K562 (cell line): Measurements from ENCODE around the gene MLX.

Experiments used
- CHD4 ChIP-seq: fragments of 200-600 bp; sonication (generic); IDR thresholded peaks from 3 replicates; pipeline ENCODE4 v1.6.1; 2012; ENCODE audit warnings: low read depth, mild to moderate bottlenecking, mixed read lengths, low read length, inconsistent platforms; ENCODE audit not compliant: insufficient read depth, insufficient replicate concordance, poor library complexity, severe bottlenecking
- ZNF3 ChIP-seq: fragments of 250-450 bp; sonication (Bioruptor Pico); IDR thresholded peaks from 2 replicates; pipeline ENCODE4 v1.5.0; 2021; ENCODE audit warnings: mild to moderate bottlenecking, moderate library complexity

- TF ChIP-seq ZNF3 (CRISPR knock-in tag) = no peak
- TF ChIP-seq CHD4 = no peak
Observed at GRCh38 chr17:42521036-42521435, 45.9 kb upstream of the MLX start.
